RCC 7860 (cell line): ENCODE data around the gene PFKL.
"Not testable (repeated sequence)": the region's sequence is repeated elsewhere in the genome, so short reads cannot be mapped to it uniquely, and the experiment has no call there.

Source experiments
- DNase-seq: peaks from one replicate; pipeline ENCODE4 v3.0.0-alpha.2; 2015; ENCODE audit warnings: low spot score
- FAIRE-seq: peaks from 2 replicates; lab custom pipeline; 2012; peaks lifted over from hg19 to GRCh38; lab: Jason Lieb, UNC

PFKL gene

DNA sequence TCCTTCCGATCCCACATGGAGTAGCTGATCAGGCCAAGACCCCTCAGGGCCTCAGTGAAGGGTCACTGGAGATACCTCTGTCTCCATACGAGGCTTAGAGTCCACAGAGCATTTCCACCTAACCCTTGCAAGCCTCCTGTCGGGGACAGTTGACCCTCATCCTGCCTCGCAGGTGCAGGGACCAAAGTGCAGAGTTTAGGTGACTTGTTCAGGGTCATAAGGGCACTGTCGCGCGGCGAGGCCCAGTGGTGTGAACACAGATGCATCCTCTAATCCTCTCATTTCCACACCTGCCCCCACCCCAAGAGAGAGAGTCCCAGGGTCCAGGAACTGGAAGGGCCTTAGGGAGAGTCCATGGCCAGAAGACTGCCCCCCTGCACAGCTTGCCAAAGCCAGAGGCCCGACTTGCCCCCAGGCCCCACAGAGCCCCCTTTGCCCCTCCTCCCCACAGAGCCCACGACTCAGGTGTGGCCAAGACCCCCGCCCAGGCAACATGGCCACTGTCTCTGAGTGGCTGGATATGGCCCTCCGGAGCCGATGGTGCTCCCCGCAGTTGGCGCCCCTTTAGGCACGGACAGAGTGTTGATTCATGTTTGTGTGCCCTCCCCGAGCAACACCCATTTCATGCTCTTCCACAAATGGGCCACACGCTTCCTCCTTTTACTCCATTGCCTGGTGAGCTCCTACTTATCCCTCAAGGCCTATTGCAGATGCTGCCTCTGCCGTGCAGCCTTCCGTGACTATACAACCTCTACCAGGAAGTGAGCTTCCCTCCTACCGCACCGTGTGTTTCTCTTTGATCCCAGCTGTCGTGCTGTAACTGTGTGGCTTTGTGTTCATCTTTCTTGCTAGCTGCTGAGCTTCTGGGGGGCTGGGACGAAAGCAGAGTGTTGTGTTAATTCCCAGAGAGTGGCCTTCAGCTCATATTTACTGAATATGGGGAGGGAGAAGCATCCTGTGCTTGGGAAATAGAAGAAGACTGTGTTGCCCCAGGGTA lies 55.2 kb downstream of the PFKL start:
- no peak for FAIRE-seq

GRCh38 chr21:44356160-44356559 lies 56.3 kb downstream of the PFKL start:
- DNase-seq, result no peak
- no peak for FAIRE-seq

More for the DNA sequence above, 55.2 kb downstream of the PFKL start:
- DNase-seq, result no peak

GRCh38 chr21:44356636-44357035 lies 56.8 kb downstream of the PFKL start:
- FAIRE-seq, result no peak
- peak; percentile 21 for DNase-seq

DNA sequence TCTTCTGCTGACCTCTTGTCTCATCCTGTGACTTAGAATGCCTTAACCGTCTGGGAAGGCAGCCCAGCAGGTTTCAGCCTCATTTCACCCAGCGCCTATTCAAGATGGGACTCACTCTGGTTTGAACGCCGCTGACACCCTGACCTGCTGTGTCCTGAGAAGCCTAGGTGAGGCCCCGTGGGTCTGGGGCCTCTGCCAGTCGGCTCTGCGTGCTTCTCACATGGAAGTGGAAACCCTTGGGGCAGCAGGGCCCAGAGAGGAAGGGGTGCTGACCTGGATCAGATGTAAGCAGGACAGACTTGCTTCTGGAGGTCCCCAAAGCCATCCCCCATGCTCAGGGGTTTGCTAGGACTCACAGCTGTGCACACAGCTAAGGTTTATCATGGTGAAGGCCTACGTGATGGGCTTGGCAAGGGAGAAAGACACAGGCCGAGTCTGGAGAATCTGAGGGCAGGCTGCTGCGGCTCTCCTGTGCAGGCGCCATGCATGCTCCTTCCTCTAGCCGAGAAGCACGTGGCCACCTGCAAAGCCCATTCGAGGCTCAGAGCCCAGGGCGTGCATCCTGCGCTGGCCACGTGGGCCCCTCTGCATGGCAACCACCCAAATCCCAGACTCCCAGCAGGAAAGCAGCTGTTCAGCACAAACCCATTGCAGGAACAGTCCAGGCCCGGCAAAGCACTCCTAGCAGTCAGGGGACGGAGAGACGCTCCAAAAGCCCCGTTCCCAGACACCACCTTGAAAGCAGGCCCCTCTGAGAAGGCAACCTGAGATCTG lies 57.4 kb downstream of the PFKL start:
- FAIRE-seq (no peak), DNase-seq (no peak)

DNA sequence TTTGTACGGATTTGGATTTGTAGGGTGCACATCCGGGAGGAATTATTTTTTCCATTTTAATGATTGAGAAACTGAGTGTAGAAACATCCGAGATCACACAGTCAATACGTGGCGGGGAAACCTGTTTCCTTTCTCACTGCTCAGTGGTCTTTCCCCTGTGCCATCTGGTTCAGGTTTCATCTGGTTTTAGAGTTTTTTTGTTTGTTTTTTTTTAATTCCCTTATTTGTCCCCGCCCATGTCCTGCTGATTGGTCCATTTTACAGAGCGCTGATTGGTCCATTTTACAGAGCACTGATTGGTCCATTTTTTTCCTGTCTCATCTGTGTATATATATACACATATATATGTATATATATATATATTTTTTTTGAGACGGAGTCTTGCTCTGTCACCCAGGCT lies 59.5 kb downstream of the PFKL start:
- FAIRE-seq (no peak), DNase-seq (no peak)

DNA sequence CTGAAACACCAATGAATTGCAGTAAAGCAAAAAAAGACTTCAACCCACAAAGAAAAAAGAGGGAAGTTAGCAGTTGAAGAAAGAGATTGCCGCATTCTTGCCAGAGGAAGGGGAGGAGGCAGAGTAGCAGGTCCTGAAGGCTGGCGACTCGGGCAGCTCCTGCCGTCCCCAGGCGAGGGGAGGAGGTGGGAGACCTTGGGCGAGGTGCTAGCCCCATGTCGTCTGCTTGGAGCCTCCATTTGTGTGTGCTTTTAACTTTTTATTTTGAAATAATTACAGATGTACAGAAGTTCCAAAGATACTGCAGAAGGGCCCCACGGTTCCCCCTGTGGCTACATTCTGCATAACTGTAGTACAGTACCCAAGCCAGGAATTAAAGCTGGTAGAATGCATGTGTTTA lies 60.3 kb downstream of the PFKL start:
- no peak for DNase-seq
- no peak for FAIRE-seq

DNA sequence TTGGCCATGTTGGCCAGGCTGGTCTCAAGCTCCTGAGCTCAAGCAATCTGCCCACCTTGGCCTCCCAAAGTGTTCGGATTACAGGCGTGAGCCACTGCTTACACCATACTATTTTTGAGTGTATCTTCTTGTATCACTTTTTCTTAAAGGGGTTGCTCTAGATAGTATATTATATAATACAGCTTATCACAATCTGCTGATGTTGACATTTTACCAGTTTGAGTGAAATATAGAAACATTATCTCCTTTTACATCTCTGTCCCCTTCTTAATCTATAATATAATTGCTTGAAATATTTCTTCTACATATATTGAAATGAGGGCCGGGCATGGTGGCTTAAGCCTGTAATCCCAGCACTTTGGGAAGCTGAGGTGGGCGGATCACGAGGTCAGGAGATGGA lies 62.0 kb downstream of the PFKL start:
- DNase-seq, FAIRE-seq: not testable (repeated sequence)

- FAIRE-seq, result no peak
- DNase-seq, result no peak
These were observed 63.4 kb downstream of the PFKL start for GRCh38 chr21:44363278-44363677.

GRCh38 chr21:44364151-44365053 lies 64.5 kb downstream of the PFKL start:
- FAIRE-seq (no peak), DNase-seq (no peak)

DNA sequence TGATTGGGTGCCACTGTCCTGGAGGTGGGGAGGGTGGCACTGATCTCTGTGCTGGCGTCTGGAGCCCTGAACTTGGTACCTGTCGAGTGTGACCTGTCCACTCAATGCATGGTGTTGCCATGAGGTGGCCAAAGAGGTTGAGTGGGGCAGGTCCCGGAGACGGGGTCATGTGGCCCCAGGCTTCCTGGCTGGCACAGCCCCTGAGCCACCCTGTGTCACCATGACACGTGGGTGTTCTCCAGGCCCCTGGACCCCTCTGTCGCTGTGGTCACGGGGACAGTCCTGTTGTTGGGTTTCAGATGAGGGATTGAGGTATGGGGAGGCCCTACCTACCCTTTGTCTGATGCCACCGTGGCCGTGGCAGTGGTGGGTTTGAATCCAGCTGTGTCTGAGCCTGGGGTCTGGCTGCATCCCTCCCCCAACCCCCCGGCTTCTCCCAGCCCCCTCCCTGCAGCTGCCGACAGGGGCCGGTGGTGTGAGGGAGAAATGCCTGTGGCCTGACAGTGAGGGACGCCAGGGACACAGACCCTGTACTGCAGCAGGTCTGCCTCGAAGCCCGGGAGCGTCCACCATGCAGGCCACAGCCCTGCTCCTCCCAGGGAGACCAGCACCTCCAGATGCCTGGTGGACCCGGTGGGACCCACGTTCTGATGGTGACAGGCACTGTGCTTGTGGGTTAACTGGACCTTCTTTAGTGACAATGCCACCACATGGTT lies 65.6 kb downstream of the PFKL start:
- FAIRE-seq, result no peak

DNA sequence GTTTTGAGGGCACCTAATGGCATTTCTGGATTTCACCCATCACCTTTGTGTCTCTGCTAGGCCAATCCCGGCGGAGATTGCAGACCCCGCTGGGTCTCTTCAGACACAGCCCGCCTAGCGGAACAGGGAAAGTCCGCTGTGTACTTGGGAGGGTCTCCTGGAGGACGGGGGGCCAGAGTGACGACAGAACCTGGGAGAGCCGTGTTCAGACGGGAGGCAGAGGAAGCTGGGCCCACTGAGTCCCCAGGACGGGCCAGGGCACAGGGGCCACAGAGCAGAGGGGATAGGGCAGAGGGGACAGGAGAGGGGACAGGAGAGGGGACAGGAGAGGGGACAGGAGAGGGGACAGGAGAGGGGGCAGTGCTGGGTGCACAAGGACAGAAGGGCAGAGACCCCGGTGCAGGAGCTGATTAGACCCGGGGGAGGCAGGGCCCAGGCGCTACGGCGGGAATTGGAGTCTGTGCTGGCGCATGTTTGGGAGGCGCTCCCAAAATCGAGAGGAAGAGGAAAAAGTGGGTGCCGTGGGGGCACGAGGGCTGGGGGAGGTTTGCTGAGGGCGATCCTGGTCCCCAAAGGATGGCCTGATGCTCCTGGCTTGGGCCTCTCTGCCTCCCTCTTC lies 66.2 kb downstream of the PFKL start:
- no peak for DNase-seq
- FAIRE-seq, result no peak

More for the DNA sequence above, 65.6 kb downstream of the PFKL start:
- no peak for DNase-seq

DNA sequence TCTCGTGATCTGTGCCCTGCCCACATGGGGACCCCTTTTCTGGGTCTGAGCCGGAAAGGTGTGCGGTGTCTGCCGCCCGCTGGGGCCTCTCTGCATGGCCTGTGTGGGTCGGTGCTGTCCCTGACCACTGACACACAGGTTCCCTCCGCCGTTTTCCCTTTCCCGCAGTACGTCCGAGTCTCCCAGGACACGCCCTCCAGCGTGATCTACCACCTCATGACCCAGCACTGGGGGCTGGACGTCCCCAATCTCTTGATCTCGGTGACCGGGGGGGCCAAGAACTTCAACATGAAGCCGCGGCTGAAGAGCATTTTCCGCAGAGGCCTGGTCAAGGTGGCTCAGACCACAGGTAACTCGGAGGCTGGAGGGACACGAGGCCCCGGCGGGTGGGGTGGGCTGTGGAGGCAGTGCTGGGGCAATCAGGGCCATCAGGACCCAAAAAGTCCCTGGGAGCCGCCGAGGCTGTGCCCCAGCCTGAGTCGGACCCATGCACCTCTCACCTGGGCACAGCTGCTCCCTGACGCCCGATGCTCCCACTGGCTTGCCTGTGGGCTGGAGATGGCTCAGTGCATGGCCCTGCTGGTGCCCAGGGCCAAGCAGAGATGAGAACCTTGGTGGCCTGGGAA lies 66.8 kb downstream of the PFKL start:
- no peak for FAIRE-seq
- no peak for DNase-seq

DNA sequence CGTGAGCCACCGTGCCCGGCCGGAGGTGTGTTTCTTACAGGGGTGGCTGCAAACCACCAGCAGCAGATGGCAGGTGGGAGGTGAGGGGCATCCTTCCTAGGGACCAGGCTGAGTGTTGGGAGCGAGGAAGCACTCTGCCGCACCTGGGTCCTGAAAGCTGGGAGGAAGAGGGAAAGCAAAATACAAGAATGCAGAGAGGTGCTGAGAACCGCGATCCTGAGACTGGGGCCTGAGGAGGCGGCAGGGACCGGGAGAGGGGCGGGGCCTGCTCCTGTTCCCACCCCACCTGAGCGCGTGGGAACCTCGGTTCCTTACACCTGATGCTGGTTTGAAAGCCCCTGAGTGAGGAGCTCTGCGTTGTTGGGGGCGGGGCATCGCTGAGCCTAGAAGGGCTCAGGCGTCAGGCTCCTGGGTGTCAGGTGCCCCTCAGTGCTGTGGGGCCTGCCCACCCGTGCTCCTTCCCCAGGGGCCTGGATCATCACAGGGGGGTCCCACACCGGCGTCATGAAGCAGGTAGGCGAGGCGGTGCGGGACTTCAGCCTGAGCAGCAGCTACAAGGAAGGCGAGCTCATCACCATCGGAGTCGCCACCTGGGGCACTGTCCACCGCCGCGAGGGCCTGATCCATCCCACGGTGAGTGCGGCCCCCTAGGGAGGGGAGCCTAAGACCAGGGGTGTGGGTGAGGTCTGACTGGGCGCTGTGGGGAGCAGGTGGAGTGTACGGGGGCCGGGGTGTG lies 69.0 kb downstream of the PFKL start:
- no peak for FAIRE-seq

DNA sequence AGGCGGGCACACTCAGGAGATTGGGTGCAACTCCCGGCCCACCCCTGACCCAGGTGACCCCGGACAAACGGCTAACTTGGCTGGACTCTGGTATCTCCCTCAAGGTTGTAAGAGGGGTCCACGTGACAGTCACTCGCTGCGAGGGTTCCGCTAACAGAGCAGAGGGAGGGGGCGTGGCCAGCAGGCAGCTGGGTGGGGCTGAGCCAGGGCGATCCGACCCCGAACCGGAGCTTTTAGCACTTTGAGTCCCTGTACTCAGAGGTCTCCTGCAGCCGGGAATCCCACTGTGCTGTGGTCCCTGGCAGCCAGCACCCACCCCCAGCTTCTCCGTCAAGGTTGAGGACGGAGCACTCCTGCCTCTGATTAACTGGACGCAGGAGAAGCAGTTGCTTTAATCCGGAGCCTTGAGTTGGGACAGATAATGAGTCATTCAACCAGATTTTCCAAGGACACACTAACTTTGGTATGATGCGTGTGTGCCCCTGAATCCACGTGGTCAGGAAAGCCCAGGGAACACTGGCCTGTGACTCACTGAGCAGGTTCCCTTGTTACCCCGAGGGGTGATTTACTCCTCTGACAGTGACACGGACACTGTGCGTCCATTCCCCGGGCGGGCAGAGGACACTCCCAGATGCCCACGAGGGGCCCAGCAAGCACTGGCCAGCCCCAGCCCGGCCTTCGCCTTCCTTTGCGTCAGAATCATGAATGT lies 70.3 kb downstream of the PFKL start:
- no peak for FAIRE-seq
- peak; percentile 46 for DNase-seq

More for the DNA sequence above, 69.0 kb downstream of the PFKL start:
- no peak for DNase-seq

DNA sequence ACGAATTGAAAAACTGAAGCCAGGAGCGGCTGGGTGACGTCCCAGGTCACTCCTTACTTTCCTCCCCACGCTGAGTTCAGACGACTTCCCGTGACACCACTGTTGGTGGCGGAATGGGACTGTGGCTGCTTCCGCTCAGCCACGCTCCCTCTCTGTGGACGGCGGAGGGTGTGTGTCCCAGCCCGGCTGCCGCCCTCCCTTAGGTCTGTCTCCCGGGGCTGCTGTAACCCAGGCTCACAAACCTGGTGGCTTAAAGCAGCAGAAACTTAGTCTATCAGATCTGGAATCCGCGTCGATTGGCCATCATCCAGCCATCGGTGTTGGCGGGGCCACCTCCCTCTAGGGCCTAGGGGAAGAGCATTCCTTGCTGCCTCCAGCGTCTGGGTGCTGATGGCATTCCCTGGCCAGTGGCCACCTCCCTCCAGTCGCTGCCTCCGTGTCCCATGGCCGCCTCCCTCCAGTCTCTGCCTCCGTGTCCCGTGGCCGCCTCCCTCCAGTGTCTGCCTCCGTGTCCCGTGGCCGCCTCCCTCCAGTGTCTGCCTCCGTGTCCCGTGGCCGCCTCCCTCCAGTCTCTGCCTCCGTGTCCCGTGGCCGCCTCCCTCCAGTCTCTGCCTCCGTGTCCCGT lies 71.0 kb downstream of the PFKL start:
- FAIRE-seq, result no peak
- DNase-seq, result no peak

- FAIRE-seq (no peak), DNase-seq (no peak)
These were observed 71.7 kb downstream of the PFKL start for GRCh38 chr21:44371596-44371995.

- FAIRE-seq, result no peak
- no peak for DNase-seq
These were observed 72.8 kb downstream of the PFKL start for GRCh38 chr21:44372616-44373015.
